Loucy (cell line): ENCODE data around the gene TMEM201.

Experiments
- H2AFZ ChIP-seq: fragments of 200-600 bp; sonication (generic); 2 replicates; pipeline ENCODE4 v1.6.0; 2016; ENCODE audit warnings: antibody characterized with exemption, mild to moderate bottlenecking, low read length, moderate library complexity
- H3F3A ChIP-seq: fragments of 200-600 bp; 2 replicates; pipeline ENCODE4 v1.6.0; 2016; ENCODE audit warnings: antibody characterized with exemption, low read depth, mild to moderate bottlenecking
- H3K27me3 ChIP-seq: fragments of 200-600 bp; sonication (generic); 2 replicates; pipeline ENCODE4 v1.6.1; 2014; ENCODE audit warnings: low read length, mild to moderate bottlenecking; ENCODE audit not compliant: insufficient read depth, poor library complexity, severe bottlenecking
- H3K36me3 ChIP-seq: fragments of 200-600 bp; sonication (generic); 2 replicates; pipeline ENCODE4 v1.6.1; 2016; ENCODE audit warnings: low read length; ENCODE audit not compliant: insufficient read depth
- H3K4me1 ChIP-seq: fragments of 200-600 bp; sonication (generic); 2 replicates; pipeline ENCODE4 v1.5.1; 2014; ENCODE audit warnings: low read length, mild to moderate bottlenecking; ENCODE audit not compliant: insufficient read depth, poor library complexity, severe bottlenecking
- H3K4me2 ChIP-seq: fragments of 200-600 bp; sonication (generic); 2 replicates; pipeline ENCODE4 v1.6.0; 2014; ENCODE audit warnings: antibody characterized with exemption, low read length, low read depth, mild to moderate bottlenecking; ENCODE audit not compliant: poor library complexity, severe bottlenecking
- H3K4me3 ChIP-seq: fragments of 200-600 bp; sonication (generic); 2 replicates; pipeline ENCODE4 v1.5.1; 2014; ENCODE audit warnings: low read length, mild to moderate bottlenecking, mixed read lengths; ENCODE audit not compliant: poor library complexity, severe bottlenecking
- H3K79me2 ChIP-seq: fragments of 200-600 bp; sonication (generic); 2 replicates; pipeline ENCODE4 v1.6.1; 2014; ENCODE audit warnings: low read length; ENCODE audit not compliant: insufficient read depth
- H3K9ac ChIP-seq: fragments of 200-600 bp; sonication (generic); 2 replicates; pipeline ENCODE4 v1.6.0; 2014; ENCODE audit warnings: mild to moderate bottlenecking, low read depth, low read length, moderate library complexity; ENCODE audit not compliant: poor library complexity, severe bottlenecking
- H3K9me2 ChIP-seq: fragments of 200-600 bp; sonication (generic); replicated peaks from 2 replicates; pipeline ENCODE4 v1.6.1; 2016; ENCODE audit warnings: low read depth, low read length, mixed read lengths
- H3K9me3 ChIP-seq: fragments of 200-600 bp; sonication (generic); 2 replicates; pipeline ENCODE4 v1.6.1; 2014; ENCODE audit warnings: mild to moderate bottlenecking, antibody characterized with exemption, low read length, low read depth; ENCODE audit not compliant: insufficient read depth
- H4K20me1 ChIP-seq: fragments of 200-600 bp; sonication (generic); 2 replicates; pipeline ENCODE4 v1.6.0; 2014; ENCODE audit warnings: antibody characterized with exemption, low read length, mild to moderate bottlenecking; ENCODE audit not compliant: insufficient read depth, poor library complexity, severe bottlenecking
- CTCF ChIP-seq: fragments of 200-600 bp; sonication (generic); conservative IDR thresholded peaks from 2 replicates; pipeline ENCODE4 v1.5.1; 2014; ENCODE audit warnings: mild to moderate bottlenecking, antibody characterized with exemption, low read length
- EZH2phosphoT487 ChIP-seq: fragments of 200-600 bp; IDR thresholded peaks from 2 replicates; pipeline ENCODE4 v1.6.1; 2018; ENCODE audit warnings: antibody characterized with exemption, mild to moderate bottlenecking, moderate library complexity, borderline replicate concordance

Gene TMEM201

GRCh38 chr1:9655836-9656235, 67.1 kb downstream of the TMEM201 start:
- Histone ChIP-seq H3K4me3 (no peak overlapping the region), H4K20me1 (no peaks in the 10 kb centered on the region), H2AFZ (no peak overlapping the region), H3K4me1 (peaks cover 12% of the 10 kb centered on the region), H3K9ac (no peak overlapping the region), H3F3A (no peaks in the 10 kb centered on the region), H3K36me3 (no peaks in the 10 kb centered on the region), H3K4me2 (no peak overlapping the region), H3K27me3 (peaks cover 21% of the 10 kb centered on the region), H3K9me3 (no peaks in the 10 kb centered on the region), H3K79me2 (no peaks in the 10 kb centered on the region), H3K9me2 (no peaks in the 10 kb centered on the region)
- TF ChIP-seq CTCF = no peak
- TF ChIP-seq EZH2phosphoT487 = no peak

GRCh38 chr1:9657521-9658032, 68.9 kb downstream of the TMEM201 start:
- Histone ChIP-seq H3K4me2 (no peak overlapping the region), H3K9me2 (no peaks in the 10 kb centered on the region), H4K20me1 (no peaks in the 10 kb centered on the region), H3K4me1 (no peaks in the 10 kb centered on the region), H2AFZ (no peak overlapping the region), H3K4me3 (no peak overlapping the region), H3K9ac (no peak overlapping the region), H3K36me3 (no peaks in the 10 kb centered on the region), H3K9me3 (no peaks in the 10 kb centered on the region), H3K27me3 (peaks cover 4% of the 10 kb centered on the region), H3F3A (no peaks in the 10 kb centered on the region), H3K79me2 (no peaks in the 10 kb centered on the region)
- no peak for TF ChIP-seq CTCF
- TF ChIP-seq EZH2phosphoT487 = no peak

GRCh38 chr1:9658199-9658598, 69.5 kb downstream of the TMEM201 start:
- TF ChIP-seq CTCF (no peak), EZH2phosphoT487 (no peak)
- H3K4me1 ChIP-seq = no peaks in the 10 kb centered on the region
- H3K79me2 ChIP-seq = no peaks in the 10 kb centered on the region
- H4K20me1 ChIP-seq = no peaks in the 10 kb centered on the region
- no peaks in the 10 kb centered on the region for H3K9me2 ChIP-seq
- H3K9me3 ChIP-seq = no peaks in the 10 kb centered on the region
- H3K4me3 ChIP-seq = no peak overlapping the region
- H3K4me2 ChIP-seq = no peak overlapping the region
- no peaks in the 10 kb centered on the region for H3K36me3 ChIP-seq
- no peak overlapping the region for H3K9ac ChIP-seq
- H3K27me3 ChIP-seq = no peaks in the 10 kb centered on the region
- H3F3A ChIP-seq = no peaks in the 10 kb centered on the region
- no peak overlapping the region for H2AFZ ChIP-seq
